Measurements from ENCODE around the gene ENPEP. TPM values are rescaled to one million over a fixed set of nuclear protein-coding genes. Genes with fewer than 3 reads are reported as not detected.

The ENPEP gene
- total and polyA plus RNA-seq, 2 donors (not counting 1 experiment from before 2014, with no cell fraction given), result not detected

GRCh38 chr4:110452546-110452945, 23.4 kb upstream of the ENPEP start:
- Histone ChIP-seq H3K79me2 (ENCODE audit: control insufficient read depth, insufficient read depth, low read length) (no peaks in the 10 kb centered on the region), H4K20me1 (ENCODE audit: control insufficient read depth, insufficient read depth, low read length, poor library complexity, severe bottlenecking) (no peaks in the 10 kb centered on the region), H2AFZ (ENCODE audit: insufficient read depth, low read depth, low read length, poor library complexity, severe bottlenecking) (no peak overlapping the region), H3K9me3 (ENCODE audit: control extremely low read depth in 1 of 3, control insufficient read depth in 2 of 3, insufficient read depth in 1 of 3, low read length in 2 of 3) (no peaks in the 10 kb centered on the region), H3K9ac (ENCODE audit: low read length) (no peak overlapping the region), H3K4me2 (replicated peaks; ENCODE audit: low read depth, low read length, poor library complexity, severe bottlenecking) (no peak overlapping the region), H3K4me1 (ENCODE audit: control insufficient read depth in 2 of 2, insufficient read depth in 2 of 2, low read length in 2 of 2) (no peaks in the 10 kb centered on the region), H3K27ac (ENCODE audit: low read length in 2 of 2) (no peak overlapping the region), H3K36me3 (replicated peaks in 1 of 2; ENCODE audit: control extremely low read depth in 1 of 2, control insufficient read depth in 1 of 2, extremely low read depth in 1 of 2, insufficient read depth in 2 of 2, low read length in 1 of 2) (no peaks in the 10 kb centered on the region), H3K27me3 (replicated peaks in 1 of 4; ENCODE audit: control extremely low read depth in 1 of 4, control insufficient read depth in 3 of 4, insufficient read depth in 4 of 4, low read length in 3 of 4) (peaks cover 0 to 3% (median 0%) of the 10 kb centered on the region in 4 experiments), H3K4me3 (ENCODE audit: control extremely low read depth in 1 of 5, extremely low read depth in 1 of 5, insufficient read depth in 1 of 5, low read depth in 2 of 5, low read length in 4 of 5) (no peak overlapping the region)
- ATAC-seq (ENCODE audit: low read depth) (no peak), DNase-seq (no peak)
- peaks cover 9% of the 10 kb centered on the region for H3K27me3 Mint-ChIP-seq
- ChIA-PET POLR2A (no interaction called here), CTCF (no interaction called here)
- H3K4me1 Mint-ChIP-seq, result no peaks in the 10 kb centered on the region
- H3K27ac Mint-ChIP-seq, result no peak overlapping the region
- intact Hi-C loops (cut with micrococcal nuclease), result no loop called here
- TF ChIP-seq EZH2 (IDR thresholded peaks at IDR 0.05; ENCODE audit: borderline replicate concordance, insufficient read depth, low read depth, low read length, poor library complexity, severe bottlenecking) (no peak), CTCF (IDR thresholded peaks at IDR 0.05) (no peak)
- no peak overlapping the region for H3K4me3 Mint-ChIP-seq
- H3K9me3 Mint-ChIP-seq (ENCODE audit: insufficient read depth), result no peaks in the 10 kb centered on the region
- 100% methylated on average over 2 of the region's 2 CpGs for WGBS (ENCODE audit: insufficient coverage)

GRCh38 chr4:110454441-110454840, 21.5 kb upstream of the ENPEP start:
- H3K27me3 Mint-ChIP-seq, result peaks cover 12% of the 10 kb centered on the region
- Histone ChIP-seq H3K4me1 (ENCODE audit: control insufficient read depth in 2 of 2, insufficient read depth in 2 of 2, low read length in 2 of 2) (no peaks in the 10 kb centered on the region), H3K36me3 (replicated peaks in 1 of 2; ENCODE audit: control extremely low read depth in 1 of 2, control insufficient read depth in 1 of 2, extremely low read depth in 1 of 2, insufficient read depth in 2 of 2, low read length in 1 of 2) (no peaks in the 10 kb centered on the region), H3K4me3 (ENCODE audit: control extremely low read depth in 1 of 5, extremely low read depth in 1 of 5, insufficient read depth in 1 of 5, low read depth in 2 of 5, low read length in 4 of 5) (no peak overlapping the region), H3K4me2 (replicated peaks; ENCODE audit: low read depth, low read length, poor library complexity, severe bottlenecking) (no peak overlapping the region), H3K27ac (ENCODE audit: low read length in 2 of 2) (no peak overlapping the region), H3K9ac (ENCODE audit: low read length) (no peak overlapping the region), H3K9me3 (ENCODE audit: control extremely low read depth in 1 of 3, control insufficient read depth in 2 of 3, insufficient read depth in 1 of 3, low read length in 2 of 3) (no peaks in the 10 kb centered on the region), H2AFZ (ENCODE audit: insufficient read depth, low read depth, low read length, poor library complexity, severe bottlenecking) (no peak overlapping the region), H3K27me3 (replicated peaks in 1 of 4; ENCODE audit: control extremely low read depth in 1 of 4, control insufficient read depth in 3 of 4, insufficient read depth in 4 of 4, low read length in 3 of 4) (peaks cover 0 to 3% (median 0%) of the 10 kb centered on the region in 4 experiments), H3K79me2 (ENCODE audit: control insufficient read depth, insufficient read depth, low read length) (no peaks in the 10 kb centered on the region), H4K20me1 (ENCODE audit: control insufficient read depth, insufficient read depth, low read length, poor library complexity, severe bottlenecking) (no peaks in the 10 kb centered on the region)
- H3K9me3 Mint-ChIP-seq (ENCODE audit: insufficient read depth), result no peaks in the 10 kb centered on the region
- POLR2A ChIA-PET, result no interaction called here
- CTCF ChIA-PET, result no interaction called here
- H3K27ac Mint-ChIP-seq, result no peak overlapping the region
- H3K4me3 Mint-ChIP-seq, result no peak overlapping the region
- TF ChIP-seq EZH2 (IDR thresholded peaks at IDR 0.05; ENCODE audit: borderline replicate concordance, insufficient read depth, low read depth, low read length, poor library complexity, severe bottlenecking) (no peak), CTCF (IDR thresholded peaks at IDR 0.05) (no peak)
- DNase-seq (no peak), ATAC-seq (ENCODE audit: low read depth) (no peak)
- no peaks in the 10 kb centered on the region for H3K4me1 Mint-ChIP-seq
- no CpG with 5 or more reads among the region's 2 CpGs for WGBS (ENCODE audit: insufficient coverage)
- intact Hi-C loops (cut with micrococcal nuclease), result no loop called here

Data from B cell (primary cell).